ENCODE results near the gene MYMK. TPM values are rescaled to one million over a fixed set of nuclear protein-coding genes. Genes with fewer than 3 reads are reported as not detected.

The MYMK gene
- total RNA-seq, 1 experiment from 2014 or later, result not detected

DNA sequence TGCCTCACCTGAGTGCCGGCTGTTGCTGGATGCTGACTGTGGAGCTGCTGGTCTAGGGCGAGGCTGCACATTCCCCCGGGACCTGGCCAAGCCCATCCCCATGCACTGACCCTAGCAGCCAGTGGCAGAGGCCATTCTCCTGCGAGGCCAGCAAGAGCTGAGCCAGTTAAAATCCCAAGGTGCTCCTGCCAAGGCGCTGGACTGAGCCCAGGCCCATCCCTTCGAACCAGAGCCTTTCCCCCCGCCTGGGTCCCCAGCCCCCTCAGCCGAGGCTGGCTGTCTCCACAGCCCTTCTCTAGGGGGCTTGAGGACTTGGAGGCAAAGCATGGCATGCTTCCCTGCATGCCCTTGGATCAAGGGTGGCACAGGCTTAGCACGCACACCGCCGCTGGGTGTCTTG, 11.3 kb upstream of the MYMK start:
- intact Hi-C loops (cut with micrococcal nuclease; ENCODE audit: unreplicated experiment), result no loop called here
- Mint-ChIP-seq H3K27ac (ENCODE audit: unreplicated experiment) (no peak overlapping the region), H3K36me3 (ENCODE audit: insufficient read depth, unreplicated experiment) (no peaks in the 10 kb centered on the region), H3K9me3 (ENCODE audit: unreplicated experiment) (no peaks in the 10 kb centered on the region), H3K27me3 (ENCODE audit: insufficient read depth, unreplicated experiment) (no peaks in the 10 kb centered on the region), H3K4me1 (ENCODE audit: low read depth, unreplicated experiment) (no peaks in the 10 kb centered on the region), H3K4me3 (ENCODE audit: unreplicated experiment) (no peak overlapping the region)
- H3K4me3 ChIP-seq (ENCODE audit: low read depth, low read length), result no peak overlapping the region
- H3K27me3 ChIP-seq (replicated peaks; ENCODE audit: control insufficient read depth, insufficient read depth, low read length), result no peaks in the 10 kb centered on the region
- H3K36me3 ChIP-seq (ENCODE audit: control insufficient read depth, insufficient read depth, low read length), result no peaks in the 10 kb centered on the region
- TF ChIP-seq, protein P1, sequence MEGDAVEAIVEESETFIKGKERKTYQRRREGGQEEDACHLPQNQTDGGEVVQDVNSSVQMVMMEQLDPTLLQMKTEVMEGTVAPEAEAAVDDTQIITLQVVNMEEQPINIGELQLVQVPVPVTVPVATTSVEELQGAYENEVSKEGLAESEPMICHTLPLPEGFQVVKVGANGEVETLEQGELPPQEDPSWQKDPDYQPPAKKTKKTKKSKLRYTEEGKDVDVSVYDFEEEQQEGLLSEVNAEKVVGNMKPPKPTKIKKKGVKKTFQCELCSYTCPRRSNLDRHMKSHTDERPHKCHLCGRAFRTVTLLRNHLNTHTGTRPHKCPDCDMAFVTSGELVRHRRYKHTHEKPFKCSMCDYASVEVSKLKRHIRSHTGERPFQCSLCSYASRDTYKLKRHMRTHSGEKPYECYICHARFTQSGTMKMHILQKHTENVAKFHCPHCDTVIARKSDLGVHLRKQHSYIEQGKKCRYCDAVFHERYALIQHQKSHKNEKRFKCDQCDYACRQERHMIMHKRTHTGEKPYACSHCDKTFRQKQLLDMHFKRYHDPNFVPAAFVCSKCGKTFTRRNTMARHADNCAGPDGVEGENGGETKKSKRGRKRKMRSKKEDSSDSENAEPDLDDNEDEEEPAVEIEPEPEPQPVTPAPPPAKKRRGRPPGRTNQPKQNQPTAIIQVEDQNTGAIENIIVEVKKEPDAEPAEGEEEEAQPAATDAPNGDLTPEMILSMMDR (IDR thresholded peaks at IDR 0.05; ENCODE audit: insufficient read depth in 1 of 2, low read depth in 1 of 2, low read length in 1 of 2, severe bottlenecking in 1 of 2, unreplicated experiment in 1 of 2), result no peak
- CTCF ChIA-PET, result no interaction called here
- no TSS peak for BruUV-seq (replicated peaks)
- H3K9me3 ChIP-seq, result no peaks in the 10 kb centered on the region
- H3K4me1 ChIP-seq, result peaks cover 5% of the 10 kb centered on the region; the same call in 1 of the 2 replicates
- POLR2A ChIA-PET, result no interaction called here
- DNase-seq, result no peak

DNA sequence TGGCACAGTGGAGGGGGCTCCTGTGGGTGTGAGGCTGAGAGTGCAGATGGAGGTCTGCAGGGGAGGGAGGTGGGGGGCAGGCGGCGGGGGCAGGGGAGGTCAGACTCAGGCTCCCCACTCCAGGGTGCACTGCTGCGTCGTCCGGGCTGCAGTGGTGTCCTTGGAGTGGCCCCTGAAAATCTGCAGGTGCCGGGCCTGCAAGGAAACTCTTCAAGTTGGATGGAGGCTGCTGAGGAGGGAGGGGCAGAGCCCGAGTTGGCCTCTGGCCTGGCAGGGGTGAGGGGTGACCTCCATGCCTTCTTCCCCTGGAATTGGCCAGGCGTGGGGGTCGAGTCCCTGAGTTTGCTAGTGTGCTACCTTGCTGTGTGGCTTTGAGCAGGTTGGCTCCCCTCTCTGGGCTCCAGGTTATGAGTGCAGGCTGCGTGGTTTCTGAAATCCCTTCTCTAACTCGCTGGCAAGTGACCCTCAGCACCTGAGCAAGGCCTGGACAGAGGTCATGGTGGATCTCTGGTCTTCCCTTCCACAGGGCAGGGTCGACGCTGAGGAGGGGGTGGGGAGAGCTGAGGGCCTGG, 10.6 kb upstream of the MYMK start:
- H3K27ac Mint-ChIP-seq (ENCODE audit: unreplicated experiment), result no peak overlapping the region
- no peak overlapping the region for H3K4me3 Mint-ChIP-seq (ENCODE audit: unreplicated experiment)
- intact Hi-C loops (cut with micrococcal nuclease; ENCODE audit: unreplicated experiment), result no loop called here
- no peaks in the 10 kb centered on the region for H3K9me3 Mint-ChIP-seq (ENCODE audit: unreplicated experiment)
- TF ChIP-seq, protein P1 (IDR thresholded peaks at IDR 0.05; ENCODE audit: insufficient read depth in 1 of 2, low read depth in 1 of 2, low read length in 1 of 2, severe bottlenecking in 1 of 2, unreplicated experiment in 1 of 2), result no peak
- peaks cover 5% of the 10 kb centered on the region; the same call in 1 of the 2 replicates for H3K4me1 ChIP-seq
- no peaks in the 10 kb centered on the region for H3K27me3 ChIP-seq (replicated peaks; ENCODE audit: control insufficient read depth, insufficient read depth, low read length)
- H3K36me3 Mint-ChIP-seq (ENCODE audit: insufficient read depth, unreplicated experiment), result no peaks in the 10 kb centered on the region
- H3K9me3 ChIP-seq, result no peaks in the 10 kb centered on the region
- H3K27me3 Mint-ChIP-seq (ENCODE audit: insufficient read depth, unreplicated experiment), result no peaks in the 10 kb centered on the region
- ChIA-PET CTCF (no interaction called here), POLR2A (no interaction called here)
- DNase-seq, result no peak
- no peaks in the 10 kb centered on the region for H3K36me3 ChIP-seq (ENCODE audit: control insufficient read depth, insufficient read depth, low read length)
- no peaks in the 10 kb centered on the region for H3K4me1 Mint-ChIP-seq (ENCODE audit: low read depth, unreplicated experiment)
- BruUV-seq (replicated peaks), result no TSS peak
- H3K4me3 ChIP-seq (ENCODE audit: low read depth, low read length), result no peak overlapping the region

DNA sequence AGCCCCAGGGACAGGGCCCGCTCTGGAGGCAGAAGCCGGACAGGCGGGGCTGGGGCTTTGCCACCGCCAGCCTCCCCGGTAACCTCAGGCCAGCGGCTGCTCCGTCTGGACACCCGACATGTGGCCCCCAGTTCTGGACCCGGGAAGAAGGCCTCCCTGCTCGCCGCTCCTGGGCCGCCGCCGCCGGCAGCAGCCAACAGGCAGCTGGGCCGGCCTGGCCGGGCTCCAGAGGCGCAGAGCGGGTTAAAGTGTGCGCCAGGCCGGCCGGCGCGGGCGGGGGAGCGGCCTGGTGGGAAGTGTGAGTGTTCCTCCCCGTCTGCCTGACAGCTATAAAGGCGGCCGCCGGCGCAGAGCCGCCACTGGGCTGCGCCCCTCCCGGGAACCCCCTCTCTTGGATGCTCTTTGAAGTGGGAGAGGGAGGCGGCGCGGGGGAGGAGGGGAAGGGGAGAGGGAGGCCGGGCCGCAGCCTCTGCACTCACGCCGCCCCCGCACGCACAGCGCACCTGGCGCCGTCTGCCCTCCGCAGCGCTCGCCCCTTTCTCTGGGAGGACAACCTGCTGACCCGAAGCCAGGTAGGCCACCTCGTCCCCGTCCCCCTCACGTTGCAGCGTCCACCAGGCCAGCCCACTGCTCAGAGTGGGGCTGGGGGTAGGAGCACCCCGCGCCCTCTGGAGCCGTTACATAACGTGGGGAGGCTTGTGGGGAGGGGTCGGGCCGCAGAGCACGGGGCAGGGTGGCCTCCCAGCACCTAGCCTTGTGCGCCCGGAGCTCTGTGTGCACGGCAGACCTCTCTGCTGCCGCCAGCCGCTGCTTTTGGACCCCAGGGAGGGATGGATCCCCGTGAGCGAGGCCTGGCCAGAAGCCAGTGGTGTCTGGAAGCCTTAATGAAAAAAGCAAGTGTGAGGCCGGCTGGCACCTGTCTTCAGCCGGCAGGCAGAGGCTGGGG, 9.9 kb upstream of the MYMK start, which contains the start of gene ADAMTSL2:
Gene ADAMTSL2 (plus strand): TSS at position 359 of the 946 bp plus-strand sequence. CDS start 2,009 bp downstream, outside the sequence.
- H3K36me3 Mint-ChIP-seq (ENCODE audit: insufficient read depth, unreplicated experiment), result no peaks in the 10 kb centered on the region
- Histone ChIP-seq H3K27me3 (replicated peaks; ENCODE audit: control insufficient read depth, insufficient read depth, low read length) (no peaks in the 10 kb centered on the region), H3K4me3 (ENCODE audit: low read depth, low read length) (peak within 1 kb of the TSS; percentile 20), H3K9me3 (no peaks in the 10 kb centered on the region), H3K36me3 (ENCODE audit: control insufficient read depth, insufficient read depth, low read length) (no peaks in the 10 kb centered on the region), H3K4me1 (peaks cover 5% of the 10 kb centered on the region; the same call in 1 of the 2 replicates)
- TF ChIP-seq, protein P1 (IDR thresholded peaks at IDR 0.05; ENCODE audit: insufficient read depth in 1 of 2, low read depth in 1 of 2, low read length in 1 of 2, severe bottlenecking in 1 of 2, unreplicated experiment in 1 of 2), result no peak
- H3K4me1 Mint-ChIP-seq (ENCODE audit: low read depth, unreplicated experiment), result no peaks in the 10 kb centered on the region
- CTCF ChIA-PET, result no interaction called here
- POLR2A ChIA-PET, result no interaction called here
- H3K9me3 Mint-ChIP-seq (ENCODE audit: unreplicated experiment), result no peaks in the 10 kb centered on the region
- peak within 1 kb of the TSS; percentile 14 for H3K4me3 Mint-ChIP-seq (ENCODE audit: unreplicated experiment)
- no peaks in the 10 kb centered on the region for H3K27me3 Mint-ChIP-seq (ENCODE audit: insufficient read depth, unreplicated experiment)
- no peak within 1 kb of the TSS for H3K27ac Mint-ChIP-seq (ENCODE audit: unreplicated experiment)
- DNase-seq, result peak in 1 of 2 experiments; percentile 37
- intact Hi-C loops (cut with micrococcal nuclease; ENCODE audit: unreplicated experiment), result loop anchor here (5.0 kb wide), 1 partner anchor 43 kb away; no protein-coding TSS in a partner anchor
- no TSS peak for BruUV-seq (replicated peaks)
